Left cardiac atrium (tissue), 4 donors: Measurements from ENCODE around the gene NDUFV3. TPM values are rescaled to one million over a fixed set of nuclear protein-coding genes. Genes with fewer than 3 reads are reported as not detected.
"Not testable (repeated sequence)": the region's sequence is repeated elsewhere in the genome, so short reads cannot be mapped to it uniquely, and the experiment has no call there.

Experiments
- ATAC-seq, 2 donors: fragments of 200-7000 bp; cut with Tn5 transposase; one replicate each; pipeline ENCODE4 v1.9.1; 2020; ENCODE audit warnings: mild to moderate bottlenecking in 2 of 2, moderate library complexity in 2 of 2
- DNase-seq: peaks from one replicate; pipeline ENCODE4 v3.0.0-alpha.2; 2020
- intact Hi-C, 2 donors: fragments of 100-400 bp; cut with DNase I; formaldehyde crosslinking; loops; one replicate each; pipeline versions ENCODE4 v1.14.1 to v1.15.1; 2022 to 2023
- total RNA-seq, 2 donors: library from RNA; stranded (reverse); fragmentation: NEBNext Ultra II Directional; extraction: Animal tissue kit (Norgen Biotek cat#: 25700); gene quantifications; one replicate each; pipeline ENCODE4 v1.2.1, GENCODE V29; 2021
- donor health status: DM: no; HTN: yes; CAD: no.
- donor health status: DM: no; HTN: yes; CAD: no; lungs with severe emphysema.
- donor health status: DM: yes; HTN: yes; CAD: no.
- donor health status: Dilated cardiomyopathy.

NDUFV3 gene
- total RNA-seq, 2 donors from 2014 or later, result 46.4 to 49.7 TPM

DNA sequence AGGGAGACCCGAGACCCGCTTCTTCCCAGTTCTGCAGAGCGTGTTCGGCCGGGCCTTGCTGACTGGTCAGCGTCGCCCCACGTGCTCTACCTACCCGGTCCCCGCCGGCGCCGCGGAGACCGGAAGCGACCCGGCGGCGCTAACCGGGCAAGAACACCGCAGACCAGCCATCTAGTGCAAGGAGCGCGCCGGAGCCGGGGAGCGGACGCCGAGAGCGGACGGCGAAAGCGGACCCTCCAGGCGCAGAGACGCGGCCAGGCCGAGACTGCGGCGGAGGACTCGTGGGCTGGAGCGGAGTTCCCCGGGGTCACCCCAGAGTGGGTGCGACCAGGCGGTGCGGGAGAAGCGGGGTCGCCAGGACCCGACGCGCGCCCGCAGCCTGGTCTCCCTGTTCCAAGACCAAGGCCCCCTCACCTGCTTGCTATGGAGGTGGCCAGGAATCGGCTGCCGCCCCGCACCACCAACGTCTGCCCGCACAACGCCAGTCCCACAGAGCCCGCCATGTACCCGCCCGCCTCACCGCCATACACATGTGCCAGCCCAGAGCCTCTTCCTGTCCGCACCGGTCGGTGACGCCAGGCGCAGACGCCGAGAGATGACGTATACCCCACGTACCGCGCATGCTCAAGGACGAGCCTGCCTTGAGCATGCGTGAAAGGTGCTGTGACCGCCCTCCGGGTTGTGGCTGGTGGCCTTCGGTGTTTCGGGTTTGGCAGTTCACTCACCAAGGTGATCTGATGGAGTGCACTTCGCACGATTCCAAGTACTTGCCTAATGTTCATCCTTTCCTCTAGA is 13.9 kb upstream of the NDUFV3 start, which contains the start of gene WDR4:
Gene WDR4 (minus strand): TSS at position 547 of the 795 bp plus-strand sequence. CDS start 44 bp downstream, at position 503.
- intact Hi-C loops, result no loop called here
- peak; percentile 99 for ATAC-seq
- DNase-seq, result peak; percentile 98

DNA sequence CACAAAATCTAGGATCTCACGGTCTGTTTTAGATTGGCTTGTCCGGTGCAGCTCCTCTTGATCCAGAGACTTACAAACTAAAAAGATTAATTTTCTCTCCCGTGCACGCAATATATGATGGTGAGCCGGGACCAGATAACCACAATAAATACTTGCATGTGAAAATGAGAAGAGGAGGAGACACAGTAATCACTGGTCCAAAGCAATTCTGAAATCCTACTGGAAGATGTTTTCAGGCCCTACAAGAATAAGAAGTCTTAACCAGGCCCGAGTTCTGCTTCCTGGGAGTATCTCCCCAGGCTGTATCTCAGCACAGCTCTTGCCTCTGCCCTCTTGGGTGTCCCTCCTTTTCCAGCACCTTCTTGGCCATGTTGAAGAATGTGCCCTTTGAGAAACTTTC is 12.8 kb upstream of the NDUFV3 start:
- intact Hi-C loops, result no loop called here
- no peak for DNase-seq
- ATAC-seq, result no peak

DNA sequence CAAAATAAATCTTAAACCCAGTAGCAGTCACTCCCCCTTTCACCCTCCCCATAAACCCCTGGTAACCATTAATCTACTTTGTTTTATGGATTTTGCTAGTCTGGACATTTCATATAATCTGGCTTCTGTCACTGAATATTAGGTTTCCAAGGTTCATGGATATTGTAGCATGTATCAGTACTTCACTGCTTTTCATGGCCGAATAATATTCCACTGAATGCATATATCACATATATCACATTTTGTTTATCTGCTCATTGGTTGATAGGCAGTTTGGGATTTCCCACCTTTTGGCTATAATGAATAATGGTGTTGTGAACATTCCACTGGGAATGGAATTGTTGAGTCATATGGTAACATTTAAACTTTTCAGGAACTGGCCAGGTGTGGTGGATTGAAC is 9.2 kb upstream of the NDUFV3 start:
- no peak for ATAC-seq
- no peak for DNase-seq
- intact Hi-C loops, result no loop called here

DNA sequence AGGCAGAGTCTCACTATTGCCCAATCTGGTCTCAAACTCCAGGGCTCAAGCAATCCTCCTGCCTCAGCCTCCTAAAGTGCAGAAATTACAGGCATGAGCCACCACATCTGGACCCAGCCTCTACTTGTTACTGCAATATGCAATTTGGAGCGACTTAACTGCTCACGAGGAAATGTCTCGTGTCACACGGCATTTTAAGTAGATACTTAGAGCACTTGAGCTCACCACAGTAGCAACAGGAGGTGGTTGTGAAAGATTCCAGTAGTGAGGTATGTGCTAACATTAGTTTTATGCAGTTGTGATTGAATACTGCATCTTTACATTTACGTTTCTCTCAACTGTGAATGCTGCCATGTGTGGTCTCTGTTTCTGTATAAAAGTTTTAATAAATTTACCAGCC is 5.8 kb upstream of the NDUFV3 start:
- no peak for ATAC-seq

DNA sequence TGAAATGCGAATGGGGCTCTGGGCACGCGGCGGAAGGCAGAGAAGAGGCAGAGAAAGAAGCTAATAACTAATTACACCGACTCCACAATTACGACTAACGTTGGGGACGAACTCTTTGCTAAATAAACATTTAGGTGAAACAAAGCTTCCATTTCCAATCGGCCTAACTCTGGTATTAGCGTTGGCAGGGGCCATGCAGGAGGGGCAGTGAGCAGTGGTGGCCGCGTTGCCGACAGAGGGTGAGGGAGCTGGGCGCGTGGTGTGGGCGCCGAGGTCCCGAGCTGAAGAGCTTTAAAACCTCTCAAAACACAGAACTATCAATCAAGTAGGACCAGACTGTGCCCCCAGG is 553 bp upstream of the NDUFV3 start:
- peak; percentile 17 to 38 for ATAC-seq
- intact Hi-C loops, result no loop called here

More for the DNA sequence above, 5.8 kb upstream of the NDUFV3 start:
- intact Hi-C loops, result no loop called here
- no peak for DNase-seq

DNA sequence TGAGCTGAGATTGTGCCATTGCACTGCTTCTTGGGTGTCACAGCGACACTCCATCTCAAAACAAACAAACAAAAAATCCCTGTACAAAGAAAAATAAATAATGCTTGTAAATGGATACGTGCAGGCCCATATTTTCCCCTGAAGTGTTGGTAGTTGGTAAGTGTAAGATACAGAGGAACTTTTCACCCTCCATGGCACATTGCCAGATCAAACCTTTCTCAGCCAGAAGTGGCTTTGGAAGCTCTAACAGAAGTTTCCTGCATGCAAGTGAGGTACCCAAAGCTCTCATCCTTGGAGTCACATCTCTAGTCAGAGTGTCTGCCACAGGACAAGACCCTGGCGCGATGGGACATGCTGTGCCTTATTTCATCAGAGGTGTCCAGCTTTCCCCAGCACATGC is 7.3 kb downstream of the NDUFV3 start:
- ATAC-seq (peak in 1 of 2 donors; percentile 34), DNase-seq (no peak)
- intact Hi-C loops, result no loop called here

More for the DNA sequence above, 553 bp upstream of the NDUFV3 start:
- no peak for DNase-seq

DNA sequence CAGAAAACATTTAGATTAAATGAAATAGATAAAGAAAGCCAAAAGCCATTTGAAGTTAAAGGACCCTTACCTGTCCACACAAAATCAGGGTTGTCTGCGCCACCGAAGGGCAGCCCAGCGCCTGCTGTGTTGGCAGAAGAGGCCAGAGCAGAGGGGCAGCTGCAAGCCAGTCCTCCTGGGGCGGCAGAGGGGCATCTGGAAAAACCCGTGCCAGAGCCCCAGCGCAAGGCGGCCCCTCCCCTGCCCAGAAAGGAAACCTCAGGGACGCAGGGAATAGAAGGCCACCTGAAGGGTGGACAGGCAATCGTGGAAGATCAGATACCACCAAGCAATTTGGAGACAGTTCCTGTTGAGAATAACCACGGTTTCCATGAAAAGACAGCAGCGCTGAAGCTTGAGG is 10.7 kb downstream of the NDUFV3 start:
- intact Hi-C loops, result no loop called here
- no peak for ATAC-seq
- DNase-seq, result no peak

DNA sequence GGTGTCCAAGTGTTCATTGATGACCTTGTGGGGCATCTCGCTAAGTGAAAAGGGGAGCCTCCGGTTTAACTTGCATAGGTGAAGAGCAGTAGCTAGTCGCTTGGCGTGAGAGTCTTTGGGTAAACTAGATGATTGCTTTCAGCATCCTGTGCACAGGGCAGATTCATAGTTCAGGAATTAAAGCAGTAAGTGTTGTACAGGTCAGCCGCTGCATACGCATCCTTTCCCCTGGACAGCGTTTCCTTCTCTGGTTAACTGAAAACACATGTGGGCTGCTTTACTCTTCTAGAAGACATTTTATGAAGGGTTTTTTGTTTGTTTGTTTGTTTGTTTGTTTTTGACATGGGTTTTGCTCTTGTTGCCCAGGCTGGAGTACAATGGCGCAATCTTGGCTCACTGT is 12.1 kb downstream of the NDUFV3 start:
- intact Hi-C loops, result no loop called here
- no peak for DNase-seq

DNA sequence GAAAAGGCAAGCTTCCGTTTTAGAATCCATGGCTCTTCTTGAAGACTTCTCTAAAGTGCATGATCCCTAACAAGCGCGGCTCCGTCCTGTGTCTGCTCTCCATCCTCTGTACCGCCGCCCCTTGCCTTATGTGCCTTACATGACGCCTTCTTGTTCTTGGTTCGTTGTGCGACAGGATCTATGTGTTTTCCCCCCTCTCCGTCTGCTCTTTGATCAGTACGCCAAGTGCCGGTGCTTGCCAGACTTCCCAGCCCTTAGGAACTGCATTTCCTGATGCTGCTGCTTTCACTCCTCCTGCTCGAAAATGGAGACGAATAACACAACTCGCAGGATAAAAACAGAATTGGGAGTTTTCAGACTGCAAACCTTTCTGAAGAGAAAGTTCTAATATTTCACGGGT is 13.1 kb downstream of the NDUFV3 start:
- intact Hi-C loops, result no loop called here
- ATAC-seq, result no peak

More for the DNA sequence above, 12.1 kb downstream of the NDUFV3 start:
- no peak for ATAC-seq

DNA sequence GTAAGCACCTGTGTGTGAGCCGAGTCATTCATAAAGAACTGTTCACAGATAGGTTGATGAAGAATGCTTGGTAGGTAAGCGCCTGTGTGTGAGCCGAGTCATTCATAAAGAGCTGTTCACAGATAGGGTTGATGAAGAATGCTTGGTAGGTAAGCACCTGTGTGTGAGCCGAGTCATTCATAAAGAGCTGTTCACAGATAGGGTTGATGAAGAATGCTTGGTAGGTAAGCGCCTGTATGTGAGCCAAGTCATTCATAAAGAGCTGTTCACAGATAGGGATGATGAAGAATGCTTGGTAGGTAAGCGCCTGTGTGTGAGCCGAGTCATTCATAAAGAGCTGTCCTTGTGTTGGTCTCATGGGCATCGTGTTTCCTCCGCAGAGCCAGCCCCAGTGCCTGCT is 15.4 kb downstream of the NDUFV3 start:
- ATAC-seq, intact Hi-C loops, DNase-seq: not testable (repeated sequence)

More for the DNA sequence above, 13.1 kb downstream of the NDUFV3 start:
- no peak for DNase-seq

DNA sequence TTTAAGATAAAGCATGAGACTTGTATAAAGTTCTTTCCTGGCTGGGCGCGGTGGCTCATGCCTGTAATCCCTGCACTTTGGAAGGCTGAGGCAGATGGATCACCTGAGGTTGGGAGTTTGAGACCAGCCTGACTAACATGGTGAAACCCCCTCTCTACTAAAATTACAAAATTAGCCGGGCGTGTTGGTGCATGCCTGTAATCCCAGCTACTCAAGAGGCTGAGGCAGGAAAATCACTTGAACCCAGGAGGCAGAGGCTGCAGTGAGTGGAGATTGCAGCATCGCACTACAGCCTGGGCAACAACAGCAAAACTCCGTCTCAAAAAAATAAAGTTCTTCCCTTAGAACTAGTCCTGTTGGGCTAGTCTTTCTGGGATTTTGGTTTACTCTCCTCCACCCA is 18.8 kb downstream of the NDUFV3 start:
- ATAC-seq, DNase-seq: not testable (repeated sequence)
- intact Hi-C loops, result loop anchor here in 1 of 2 donors (10.0 kb wide), 1 partner anchor 53 kb away; no protein-coding TSS in a partner anchor

DNA sequence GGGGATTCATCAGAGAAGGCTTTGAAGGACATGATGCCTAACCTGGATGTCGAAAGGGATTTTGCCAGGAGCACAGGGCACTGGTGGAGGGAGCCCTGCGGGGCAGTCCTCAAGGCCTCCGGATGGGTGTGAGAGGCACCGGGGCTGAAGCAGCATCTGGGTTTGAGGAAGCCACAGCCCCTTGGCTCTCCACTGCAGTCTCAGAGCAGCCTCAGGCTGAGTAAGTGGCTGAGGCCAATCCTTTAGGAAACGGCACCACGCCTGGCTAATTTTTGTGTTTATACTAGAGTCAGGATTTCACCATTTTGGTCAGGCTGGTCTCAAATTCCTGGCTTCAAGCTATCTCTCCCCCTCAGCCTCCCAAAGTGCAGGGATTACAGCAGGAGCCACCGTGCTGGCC is 20.4 kb downstream of the NDUFV3 start:
- DNase-seq (no peak), ATAC-seq (no peak)
- intact Hi-C loops, result loop anchor here in 1 of 2 donors (10.0 kb wide), 1 partner anchor 51 kb away; no protein-coding TSS in a partner anchor

DNA sequence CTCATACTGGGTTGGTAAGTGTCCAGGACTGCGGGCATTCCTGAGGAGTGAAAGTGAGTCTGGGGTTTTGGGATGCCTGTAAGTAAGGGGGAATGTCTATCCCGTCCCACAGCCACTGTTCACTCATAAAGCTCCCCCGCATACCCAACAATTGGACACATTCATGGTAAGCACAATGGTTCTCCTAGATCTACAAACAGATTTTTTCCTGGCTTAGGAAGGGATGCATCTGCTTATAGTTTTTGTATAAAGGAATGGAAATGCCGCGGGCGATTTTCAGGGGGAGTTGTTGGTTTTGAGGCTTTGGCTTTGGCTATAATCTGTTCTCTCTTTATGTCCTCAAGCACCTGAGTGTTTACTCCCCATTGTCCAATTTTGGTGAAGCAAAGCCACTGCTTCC is 25.2 kb downstream of the NDUFV3 start:
- intact Hi-C loops, result loop anchor here in 1 of 2 donors (10.0 kb wide), 1 partner anchor 47 kb away; no protein-coding TSS in a partner anchor
- DNase-seq (no peak), ATAC-seq (no peak)

DNA sequence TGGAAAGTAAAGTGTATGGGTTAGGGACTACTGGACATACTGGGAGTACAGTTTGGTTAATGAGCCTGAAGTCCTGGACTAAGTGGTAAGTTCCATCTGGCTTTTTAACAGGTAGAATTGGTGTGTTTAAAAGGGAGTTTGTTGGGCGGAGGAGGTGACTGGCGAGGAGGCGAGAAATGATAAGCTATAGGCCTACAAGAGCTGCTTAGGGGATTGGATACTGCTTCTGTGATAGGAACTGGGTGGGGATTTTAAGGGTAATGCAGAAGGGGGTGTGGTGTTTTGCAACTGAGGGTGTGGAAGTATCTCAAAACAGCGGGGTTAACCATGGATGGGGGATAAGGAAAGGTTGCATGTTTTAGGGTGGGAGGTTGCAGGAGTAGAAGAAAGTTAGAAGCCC is 28.8 kb downstream of the NDUFV3 start:
- DNase-seq, result no peak
- intact Hi-C loops, result no loop called here
- no peak for ATAC-seq

DNA sequence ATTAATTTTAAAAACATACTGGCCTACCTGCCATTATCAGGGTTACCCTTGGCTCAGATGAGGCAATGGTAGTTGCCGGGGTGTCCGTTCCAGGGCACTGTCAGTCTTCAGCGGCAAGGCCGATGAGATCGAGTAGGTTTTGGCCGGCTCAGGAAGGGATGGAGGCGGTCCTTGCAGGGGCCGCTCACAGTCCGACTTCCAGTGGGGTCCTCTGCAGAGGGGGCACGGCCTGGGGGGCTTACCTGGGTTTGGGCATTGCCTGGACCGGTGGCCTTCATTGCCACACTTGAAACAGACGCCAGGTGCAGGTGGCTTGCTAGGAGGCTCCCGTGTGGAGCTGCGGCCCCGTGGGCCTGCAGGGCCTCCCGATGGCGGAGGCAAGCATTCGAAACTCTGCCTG is 29.8 kb downstream of the NDUFV3 start:
- ATAC-seq (no peak), DNase-seq (no peak)
- intact Hi-C loops, result no loop called here

DNA sequence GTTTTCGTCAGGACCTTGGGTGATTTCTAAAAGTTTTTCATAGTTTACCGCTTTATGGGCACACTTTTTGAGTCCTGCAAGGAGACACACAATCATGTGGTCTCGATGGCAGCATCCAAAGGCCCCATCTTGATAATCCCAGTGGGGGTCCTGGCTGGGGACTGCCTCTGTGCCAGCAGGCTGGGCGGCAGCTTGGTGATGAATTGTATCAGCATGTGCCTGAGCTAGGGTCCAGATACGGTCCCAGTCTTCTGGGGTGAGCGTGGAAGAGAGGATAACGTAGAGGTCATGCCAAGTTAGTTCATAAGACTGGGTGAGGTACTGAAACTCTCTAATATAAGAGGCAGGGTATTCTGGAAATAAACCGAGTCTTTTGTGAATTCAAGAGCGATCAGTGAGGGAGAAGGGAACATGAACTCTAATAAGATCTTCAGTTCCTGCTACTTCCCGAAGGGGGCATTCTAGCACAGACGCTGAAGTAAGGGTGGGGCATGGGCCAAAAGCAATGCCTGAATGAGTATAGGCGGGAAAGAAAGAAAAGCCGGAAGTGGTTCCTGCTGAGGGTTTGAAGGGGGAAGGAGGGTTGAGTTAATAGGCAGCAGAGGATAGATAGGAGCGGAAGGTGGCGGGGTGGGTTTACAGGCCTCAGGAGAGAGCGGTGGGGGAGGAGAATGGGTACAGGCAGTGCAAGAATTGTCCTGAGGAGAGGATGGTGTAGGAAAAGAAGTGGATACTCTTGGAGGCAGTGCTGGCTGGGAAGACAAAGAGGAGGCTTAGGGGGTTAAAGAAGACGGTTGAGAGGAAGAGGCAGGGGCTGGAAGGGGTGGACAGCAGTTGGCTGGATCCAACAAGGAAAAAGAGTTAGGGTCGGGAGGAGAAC is 30.7 kb downstream of the NDUFV3 start:
- peak; percentile 92 to 96 for ATAC-seq
- DNase-seq, result peak; percentile 72
- intact Hi-C loops, result no loop called here

DNA sequence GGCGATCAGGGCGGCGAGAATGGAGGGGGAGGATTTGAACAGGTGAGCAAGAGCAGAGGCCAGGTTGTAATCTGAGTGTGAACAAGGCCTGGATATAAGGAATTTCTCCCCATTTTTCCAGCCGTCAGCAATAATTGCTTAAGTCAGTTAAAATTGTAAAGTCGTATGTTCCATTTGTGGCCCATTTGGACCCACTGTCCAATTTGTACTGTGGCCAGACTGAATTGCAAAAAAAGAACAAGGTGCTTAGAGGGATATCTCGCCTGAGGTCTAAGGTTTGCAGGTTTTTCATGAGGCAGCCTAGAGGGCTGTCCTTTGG is 31.3 kb downstream of the NDUFV3 start:
- ATAC-seq (no peak), DNase-seq (no peak)
- intact Hi-C loops, result no loop called here

DNA sequence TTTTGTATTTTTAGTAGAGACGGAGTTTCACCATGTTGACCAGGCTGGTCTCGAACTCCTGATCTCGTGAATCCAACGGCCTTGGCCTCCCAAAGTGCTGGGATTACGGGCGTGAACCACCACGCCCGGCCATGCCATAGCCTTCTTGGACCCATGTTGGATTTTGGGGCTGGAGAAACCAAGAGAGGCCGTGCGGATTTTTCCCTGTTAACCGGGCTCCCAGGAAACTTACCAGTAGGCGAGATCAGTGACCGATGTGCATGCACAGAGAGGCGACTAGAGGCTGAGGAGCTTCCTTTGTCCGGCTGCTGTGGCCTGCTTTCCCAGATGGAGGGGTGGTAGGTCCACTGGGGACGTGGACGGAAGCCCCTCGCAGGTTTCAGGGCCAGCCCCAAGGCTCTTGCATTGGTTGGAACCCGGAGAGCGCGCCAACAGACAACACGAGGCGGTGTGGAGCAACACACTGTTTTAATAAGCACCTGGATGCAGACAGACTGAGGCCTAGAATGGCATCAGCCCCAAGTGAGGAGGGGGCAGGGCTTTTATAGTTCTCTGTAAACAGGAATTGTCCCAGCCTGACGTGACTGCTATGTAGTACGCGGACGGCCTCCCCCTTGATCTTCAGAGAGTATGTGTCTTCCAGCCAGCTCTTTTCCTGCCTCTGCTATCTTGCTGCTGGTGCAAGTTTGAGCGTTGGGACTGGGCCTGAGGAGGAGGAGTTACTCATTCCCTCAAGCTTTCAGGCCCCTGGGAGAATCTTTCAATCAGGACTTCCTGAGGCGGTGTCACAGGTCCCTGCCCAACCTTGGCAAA is 32.2 kb downstream of the NDUFV3 start, which contains the start of gene ERVH48-1:
Gene ERVH48-1 (minus strand): TSS at position 517 of the 813 bp plus-strand sequence. CDS start 6,624 bp downstream, outside the sequence.
- intact Hi-C loops, result no loop called here
- no peak for DNase-seq
- no peak for ATAC-seq
